MCF 10A (cell line): ENCODE results near the gene PHLDB2. TPM values are rescaled to one million over a fixed set of nuclear protein-coding genes. Genes with fewer than 3 reads are reported as not detected.

Experiments
- BruUV-seq: library from RNA; stranded (reverse); fragments of 400-500 nt; replicated peaks from 2 replicates; lab custom pipeline; 2021; lab: Mats Ljungman, UMichigan
- CTCF ChIA-PET: fragments of 300-600 bp; sonication (Branson Sonifier 250); formaldehyde crosslinking; extraction: SDS; loops from one replicate; lab custom pipeline; 2021; ENCODE audit warnings: antibody characterized with exemption, inconsistent platforms; lab: Yijun Ruan, JAX
- POLR2A ChIA-PET: fragments of 300-600, 350-650 bp; sonication (Branson Sonifier 250); formaldehyde crosslinking; extraction: SDS; loops from one replicate; lab custom pipeline; 2020; ENCODE audit warnings: antibody characterized with exemption, inconsistent platforms; lab: Yijun Ruan, JAX
- DNase-seq: peaks from one replicate; pipeline ENCODE4 v3.0.0-alpha.2; 2018; ENCODE audit not compliant: unreplicated experiment
- H3K27ac Mint-ChIP-seq: one replicate; pipeline ENCODE4 v1.8.0; 2022; ENCODE audit warnings: mild to moderate bottlenecking, low read depth, mixed read lengths; ENCODE audit not compliant: unreplicated experiment
- H3K27me3 Mint-ChIP-seq: one replicate; pipeline ENCODE4 v1.8.0; 2022; ENCODE audit warnings: mixed read lengths; ENCODE audit not compliant: insufficient read depth, unreplicated experiment
- H3K36me3 Mint-ChIP-seq: one replicate; pipeline ENCODE4 v1.8.0; 2022; ENCODE audit warnings: mild to moderate bottlenecking, moderate library complexity, mixed read lengths; ENCODE audit not compliant: insufficient read depth, unreplicated experiment
- H3K4me1 Mint-ChIP-seq: one replicate; pipeline ENCODE4 v1.8.0; 2022; ENCODE audit warnings: mixed read lengths; ENCODE audit not compliant: insufficient read depth, unreplicated experiment
- H3K4me3 Mint-ChIP-seq: one replicate; pipeline ENCODE4 v1.8.0; 2022; ENCODE audit warnings: mild to moderate bottlenecking, moderate library complexity, mixed read lengths; ENCODE audit not compliant: unreplicated experiment
- H3K9me3 Mint-ChIP-seq: one replicate; pipeline ENCODE4 v1.8.0; 2022; ENCODE audit warnings: mixed read lengths; ENCODE audit not compliant: unreplicated experiment
- intact Hi-C: fragments of 100-400 bp; cut with micrococcal nuclease; formaldehyde crosslinking; loops from 2 replicates; pipeline ENCODE4 v1.14.1; 2022
- total RNA-seq: library from RNA; stranded (reverse); gene quantifications from 2 replicates; pipeline ENCODE4 v1.2.3, GENCODE V29; 2022
- TF ChIP-seq, protein P1 (sequence below): fragments of 200-600 bp; IDR thresholded peaks from one replicate; pipeline ENCODE4 v1.8.0; 2022; ENCODE audit warnings: antibody characterized with exemption, mild to moderate bottlenecking; ENCODE audit not compliant: unreplicated experiment

The PHLDB2 gene
- total RNA-seq, 1 experiment from 2014 or later, result 109 TPM

DNA sequence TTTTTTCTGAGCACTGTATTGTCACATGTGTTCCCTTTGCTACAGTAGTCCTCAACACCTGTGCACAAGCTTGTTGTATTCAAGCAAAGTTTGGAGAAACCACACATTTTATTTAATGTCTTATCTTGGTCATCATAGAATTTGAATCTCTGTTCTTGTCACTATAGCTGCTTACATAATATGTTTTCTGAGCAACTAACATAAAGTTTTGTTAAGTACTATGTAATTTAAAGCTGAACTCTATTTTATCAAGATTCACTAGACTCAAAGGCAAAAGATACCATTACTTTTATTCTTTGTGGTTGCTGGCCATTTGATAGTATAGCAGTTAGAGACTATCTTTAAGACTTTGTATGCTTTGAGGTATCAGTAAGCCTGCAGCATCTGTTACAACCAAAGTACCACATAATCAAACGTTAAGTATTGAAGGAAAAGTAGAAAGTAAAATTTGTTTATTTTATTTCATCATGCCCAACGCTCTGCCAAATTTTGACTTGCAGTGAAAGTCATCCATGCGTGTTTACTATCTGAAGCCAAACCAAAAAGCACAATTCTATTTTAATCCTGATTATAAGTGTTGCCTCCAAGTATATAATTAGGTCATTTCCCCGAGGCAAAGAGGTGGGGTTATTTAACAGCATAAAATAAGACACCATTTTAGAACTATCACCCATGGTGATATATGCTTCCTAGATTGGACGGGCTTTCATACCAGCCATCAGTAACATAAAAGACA lies 109.4 kb downstream of the PHLDB2 start:
- intact Hi-C loops, result loop anchor here (5.0 kb wide), 1 partner anchor 391 kb away; no protein-coding TSS in a partner anchor
- H3K4me1 Mint-ChIP-seq, result peaks cover 11% of the 10 kb centered on the region
- no peak for DNase-seq
- BruUV-seq, result no TSS peak
- no peak overlapping the region for H3K27ac Mint-ChIP-seq
- TF ChIP-seq, protein P1, sequence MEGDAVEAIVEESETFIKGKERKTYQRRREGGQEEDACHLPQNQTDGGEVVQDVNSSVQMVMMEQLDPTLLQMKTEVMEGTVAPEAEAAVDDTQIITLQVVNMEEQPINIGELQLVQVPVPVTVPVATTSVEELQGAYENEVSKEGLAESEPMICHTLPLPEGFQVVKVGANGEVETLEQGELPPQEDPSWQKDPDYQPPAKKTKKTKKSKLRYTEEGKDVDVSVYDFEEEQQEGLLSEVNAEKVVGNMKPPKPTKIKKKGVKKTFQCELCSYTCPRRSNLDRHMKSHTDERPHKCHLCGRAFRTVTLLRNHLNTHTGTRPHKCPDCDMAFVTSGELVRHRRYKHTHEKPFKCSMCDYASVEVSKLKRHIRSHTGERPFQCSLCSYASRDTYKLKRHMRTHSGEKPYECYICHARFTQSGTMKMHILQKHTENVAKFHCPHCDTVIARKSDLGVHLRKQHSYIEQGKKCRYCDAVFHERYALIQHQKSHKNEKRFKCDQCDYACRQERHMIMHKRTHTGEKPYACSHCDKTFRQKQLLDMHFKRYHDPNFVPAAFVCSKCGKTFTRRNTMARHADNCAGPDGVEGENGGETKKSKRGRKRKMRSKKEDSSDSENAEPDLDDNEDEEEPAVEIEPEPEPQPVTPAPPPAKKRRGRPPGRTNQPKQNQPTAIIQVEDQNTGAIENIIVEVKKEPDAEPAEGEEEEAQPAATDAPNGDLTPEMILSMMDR, result no peak
- no peaks in the 10 kb centered on the region for H3K27me3 Mint-ChIP-seq
- ChIA-PET CTCF (interaction anchor here (0.6 to 14.3 kb wide), 47 partner anchors 8 to 744 kb away, joined by 3 to 278 read pairs (median 4); partner anchors contain the start of genes ABHD10 and PHLDB2), POLR2A (interaction anchor here (0.5 to 4.1 kb wide), 16 partner anchors 10 to 377 kb away, joined by 3 to 20 read pairs (median 5); partner anchors contain the start of gene ABHD10)
- no peak overlapping the region for H3K4me3 Mint-ChIP-seq
- peaks cover 100% of the 10 kb centered on the region for H3K36me3 Mint-ChIP-seq
- H3K9me3 Mint-ChIP-seq, result no peaks in the 10 kb centered on the region

- POLR2A ChIA-PET, result interaction anchor here (0.6 to 2.0 kb wide), 3 partner anchors 48 to 253 kb away, joined by 3 to 5 read pairs (median 3); no protein-coding TSS in a partner anchor
- BruUV-seq, result no TSS peak
- H3K27ac Mint-ChIP-seq, result no peak overlapping the region
- H3K4me3 Mint-ChIP-seq, result no peak overlapping the region
- H3K4me1 Mint-ChIP-seq, result peaks cover 11% of the 10 kb centered on the region
- H3K9me3 Mint-ChIP-seq, result no peaks in the 10 kb centered on the region
- CTCF ChIA-PET, result interaction anchor here (0.5 to 14.3 kb wide), 8 partner anchors 19 to 253 kb away, joined by 3 to 278 read pairs (median 4); no protein-coding TSS in a partner anchor
- intact Hi-C loops, result no loop called here
- no peak for DNase-seq
- peaks cover 99% of the 10 kb centered on the region for H3K36me3 Mint-ChIP-seq
- no peaks in the 10 kb centered on the region for H3K27me3 Mint-ChIP-seq
- TF ChIP-seq, protein P1, result no peak
Measured at GRCh38 chr3:111970376-111970775, 111.3 kb downstream of the PHLDB2 start.

DNA sequence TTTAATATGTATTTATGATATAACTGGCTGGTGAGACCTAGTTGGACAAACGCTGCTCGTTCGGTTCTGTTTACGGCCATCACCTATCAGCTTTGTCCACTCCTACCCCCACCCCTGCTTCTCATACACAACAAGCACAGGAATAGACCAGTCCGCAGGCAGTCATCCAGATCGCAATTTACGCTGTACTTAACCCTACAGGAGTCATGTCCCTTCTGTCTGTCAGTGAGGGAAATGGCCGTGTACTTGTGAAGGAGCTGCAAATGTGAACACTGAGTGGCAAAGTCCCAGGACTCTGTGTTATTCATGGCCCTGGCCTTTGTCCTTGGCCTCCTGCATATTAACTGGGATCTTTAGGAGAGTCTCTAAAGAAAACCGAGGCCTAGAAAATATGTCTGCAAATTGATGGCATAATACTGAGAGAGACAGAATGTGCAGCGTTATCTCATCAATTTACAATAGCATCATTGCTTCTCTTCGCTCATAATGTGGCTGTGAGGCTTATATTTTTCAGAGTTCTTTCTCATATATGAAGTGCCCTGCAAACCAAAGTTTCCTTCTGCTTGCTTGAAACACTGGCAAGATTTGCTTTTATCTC lies 112.6 kb downstream of the PHLDB2 start:
- H3K27ac Mint-ChIP-seq, result no peak overlapping the region
- intact Hi-C loops, result no loop called here
- no peak for DNase-seq
- no peak overlapping the region for H3K4me3 Mint-ChIP-seq
- no peaks in the 10 kb centered on the region for H3K9me3 Mint-ChIP-seq
- peaks cover 99% of the 10 kb centered on the region for H3K36me3 Mint-ChIP-seq
- CTCF ChIA-PET, result interaction anchor here (0.6 to 14.3 kb wide), 9 partner anchors 18 to 394 kb away, joined by 3 to 278 read pairs (median 3); no protein-coding TSS in a partner anchor
- peaks cover 11% of the 10 kb centered on the region for H3K4me1 Mint-ChIP-seq
- TF ChIP-seq, protein P1, result no peak
- BruUV-seq, result no TSS peak
- POLR2A ChIA-PET, result interaction anchor here (1.6 kb wide), 1 partner anchor 111 kb away, joined by 3 read pairs; no protein-coding TSS in a partner anchor
- no peaks in the 10 kb centered on the region for H3K27me3 Mint-ChIP-seq

DNA sequence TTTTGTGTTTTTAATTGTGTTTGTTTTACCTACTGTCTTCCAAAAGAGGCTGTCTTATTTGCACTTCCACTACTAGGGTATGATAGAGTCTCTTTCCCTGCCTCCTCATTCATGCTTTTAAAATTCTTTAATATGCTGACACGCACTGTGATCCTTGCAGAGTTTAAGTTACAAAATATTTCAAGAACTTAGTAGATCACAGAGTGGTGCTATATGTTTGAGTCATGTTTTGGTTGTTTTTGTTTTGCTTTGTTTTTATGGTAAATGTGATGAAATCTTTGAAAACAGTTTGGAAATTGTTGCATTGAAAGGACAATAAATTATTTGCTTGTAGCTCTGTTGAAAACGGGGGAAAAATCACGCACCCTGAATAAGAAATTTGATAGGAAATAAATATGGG lies 113.8 kb downstream of the PHLDB2 start:
- CTCF ChIA-PET, result interaction anchor here (0.8 to 14.3 kb wide), 2 partner anchors 108 to 255 kb away, joined by 3 to 278 read pairs; no protein-coding TSS in a partner anchor
- no peak overlapping the region for H3K27ac Mint-ChIP-seq
- DNase-seq, result no peak
- H3K27me3 Mint-ChIP-seq, result no peaks in the 10 kb centered on the region
- intact Hi-C loops, result no loop called here
- POLR2A ChIA-PET, result no interaction called here
- TF ChIP-seq, protein P1, result no peak
- peaks cover under 1% of the 10 kb centered on the region for H3K4me1 Mint-ChIP-seq
- BruUV-seq, result no TSS peak
- no peak overlapping the region for H3K4me3 Mint-ChIP-seq
- H3K9me3 Mint-ChIP-seq, result no peaks in the 10 kb centered on the region
- H3K36me3 Mint-ChIP-seq, result peaks cover 91% of the 10 kb centered on the region
